Mucosa of rectum (tissue), 2 donors: Measurements from ENCODE around the gene PLAAT4.

Experiments used
- H3K27ac ChIP-seq, 2 donors: one replicate each; pipeline ENCODE4 v1.7.0; 2013; ENCODE audit warnings: inconsistent platforms in 2 of 2, low read depth in 2 of 2, low read length in 2 of 2
- H3K27me3 ChIP-seq, 2 donors: one replicate each; pipeline ENCODE4 v1.7.0; 2013; ENCODE audit warnings: low read length in 2 of 2; ENCODE audit not compliant: control insufficient read depth in 2 of 2, insufficient read depth in 2 of 2
- H3K36me3 ChIP-seq, 2 donors: one replicate each; pipeline ENCODE4 v1.7.0; 2013; ENCODE audit warnings: low read length in 2 of 2; ENCODE audit not compliant: control insufficient read depth in 2 of 2, insufficient read depth in 2 of 2
- H3K4me1 ChIP-seq, 2 donors: one replicate each; pipeline ENCODE4 v1.7.0; 2013; ENCODE audit warnings: low read length in 2 of 2, mild to moderate bottlenecking in 1 of 2; ENCODE audit not compliant: control insufficient read depth in 2 of 2, insufficient read depth in 2 of 2
- H3K4me3 ChIP-seq, 2 donors: one replicate each; pipeline ENCODE4 v1.7.0; 2013; ENCODE audit warnings: low read length in 2 of 2
- H3K9ac ChIP-seq, 2 donors: one replicate each; pipeline ENCODE4 v1.7.0; 2013; ENCODE audit warnings: low read length in 2 of 2, low read depth in 1 of 2, mild to moderate bottlenecking in 1 of 2
- H3K9me3 ChIP-seq, 2 donors: one replicate each; pipeline ENCODE4 v1.7.0; 2013; ENCODE audit warnings: low read length in 2 of 2; ENCODE audit not compliant: control insufficient read depth in 2 of 2
- donor health status: healthy.
- donor health status: Normal muscosa, but diverticular disease.

Gene PLAAT4, protein sequence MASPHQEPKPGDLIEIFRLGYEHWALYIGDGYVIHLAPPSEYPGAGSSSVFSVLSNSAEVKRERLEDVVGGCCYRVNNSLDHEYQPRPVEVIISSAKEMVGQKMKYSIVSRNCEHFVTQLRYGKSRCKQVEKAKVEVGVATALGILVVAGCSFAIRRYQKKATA

GRCh38 chr11:63536669-63537292 is at the start of gene PLAAT4:
TSS of gene PLAAT4 (plus strand) at chr11:63536808. CDS start at chr11:63536869, 61 bp downstream.
- peak within 1 kb of the TSS; percentile 75 to 85 for H3K27ac ChIP-seq
- H3K36me3 ChIP-seq, result no peaks in the 10 kb centered on the region
- peak within 1 kb of the TSS; percentile 69 to 79 for H3K9ac ChIP-seq
- H3K4me1 ChIP-seq, result peaks cover 13 to 33% of the 10 kb centered on the region in 2 donors
- H3K9me3 ChIP-seq, result no peaks in the 10 kb centered on the region
- H3K27me3 ChIP-seq, result no peaks in the 10 kb centered on the region
- H3K4me3 ChIP-seq, result peak within 1 kb of the TSS; percentile 81 to 85

GRCh38 chr11:63488789-63489188 is 47.8 kb upstream of the PLAAT4 start:
- Histone ChIP-seq H3K27me3 (peaks cover 4 to 5% of the 10 kb centered on the region in 2 donors), H3K4me1 (peaks cover 0 to 6% of the 10 kb centered on the region in 2 donors), H3K4me3 (no peak overlapping the region), H3K27ac (no peak overlapping the region), H3K36me3 (no peaks in the 10 kb centered on the region), H3K9me3 (no peaks in the 10 kb centered on the region), H3K9ac (no peak overlapping the region)

- Histone ChIP-seq H3K36me3 (no peaks in the 10 kb centered on the region), H3K27ac (no peak overlapping the region), H3K9me3 (no peaks in the 10 kb centered on the region), H3K27me3 (peaks cover 4 to 5% of the 10 kb centered on the region in 2 donors), H3K9ac (no peak overlapping the region), H3K4me3 (no peak overlapping the region), H3K4me1 (peaks cover 0 to 6% of the 10 kb centered on the region in 2 donors)
Measured at GRCh38 chr11:63489879-63490278, 46.7 kb upstream of the PLAAT4 start.

- H3K4me1 ChIP-seq, result peaks cover 0 to 6% of the 10 kb centered on the region in 2 donors
- peak within 1 kb of the TSS in 1 of 2 donors; percentile 40 for H3K27ac ChIP-seq
- peaks cover 4 to 5% of the 10 kb centered on the region in 2 donors for H3K27me3 ChIP-seq
- no peaks in the 10 kb centered on the region for H3K9me3 ChIP-seq
- peak within 1 kb of the TSS; percentile 38 to 58 for H3K4me3 ChIP-seq
- no peaks in the 10 kb centered on the region for H3K36me3 ChIP-seq
- H3K9ac ChIP-seq, result peak within 1 kb of the TSS; percentile 7 to 61
Measured at GRCh38 chr11:63490551-63491239, 45.9 kb upstream of the PLAAT4 start, which contains the start of gene PLAAT5. TSS of gene PLAAT5 (minus strand) at chr11:63491167. CDS start at chr11:63491034, 133 bp downstream.

DNA sequence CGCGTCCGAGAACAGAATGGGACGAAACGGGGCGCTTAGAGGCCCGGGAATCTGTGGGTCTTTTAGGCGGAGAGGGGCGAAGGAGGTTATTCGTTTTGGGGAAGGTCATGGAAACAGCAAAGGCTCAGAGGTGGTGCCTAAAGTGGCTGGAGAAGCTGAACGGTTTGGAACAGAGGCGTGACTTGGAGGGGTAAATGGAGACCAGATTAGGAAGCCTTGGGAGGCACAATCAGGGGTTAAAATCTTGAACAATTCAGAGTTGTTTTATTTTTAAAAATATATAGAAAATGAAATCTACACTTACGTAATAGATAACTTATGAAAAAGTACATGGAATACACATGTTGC is 45.4 kb upstream of the PLAAT4 start:
- Histone ChIP-seq H3K9me3 (no peaks in the 10 kb centered on the region), H3K9ac (peak overlapping the region in 1 of 2 donors; percentile 61), H3K4me3 (peak overlapping the region; percentile 38 to 58), H3K27ac (peak overlapping the region in 1 of 2 donors; percentile 40), H3K27me3 (peaks cover 4 to 5% of the 10 kb centered on the region in 2 donors), H3K36me3 (no peaks in the 10 kb centered on the region), H3K4me1 (peaks cover 0 to 6% of the 10 kb centered on the region in 2 donors)

DNA sequence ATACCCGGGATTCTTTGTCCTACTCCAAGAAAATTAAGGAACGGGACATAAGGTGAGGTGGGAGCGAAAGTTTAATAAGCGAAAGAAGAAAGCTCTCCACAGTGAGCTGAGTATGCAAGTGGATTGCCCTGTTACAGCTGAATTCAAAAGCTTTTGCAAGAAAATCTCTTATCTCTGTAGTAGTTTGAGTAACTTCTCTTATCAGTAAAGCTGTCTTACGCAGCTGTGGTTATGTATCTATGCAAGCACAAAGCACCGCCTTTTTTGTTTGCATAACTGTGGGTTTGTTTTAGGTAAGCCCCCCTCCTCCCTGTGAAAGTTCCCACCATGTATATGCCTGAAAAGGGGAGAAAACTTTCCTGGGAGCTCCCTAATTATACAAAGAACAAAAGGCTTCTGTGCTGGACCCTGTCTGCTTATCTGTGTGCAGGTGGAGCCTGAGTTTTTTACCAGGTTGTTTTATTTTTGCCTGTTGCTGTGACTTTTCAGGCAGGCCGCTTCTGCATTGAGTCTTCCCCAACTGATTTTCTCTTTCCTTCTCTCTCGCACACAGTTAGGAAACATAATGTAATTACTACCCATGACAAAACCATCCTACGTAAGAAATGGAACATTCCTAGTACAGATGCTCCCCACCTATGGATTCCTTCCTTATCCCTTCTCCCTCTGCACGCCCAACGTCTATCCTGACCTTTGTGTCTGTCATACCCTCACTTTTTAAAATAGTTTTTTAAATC is 44.8 kb upstream of the PLAAT4 start:
- peak overlapping the region in 1 of 2 donors; percentile 58 for H3K4me3 ChIP-seq
- H3K9ac ChIP-seq, result peak overlapping the region in 1 of 2 donors; percentile 61
- H3K27ac ChIP-seq, result no peak overlapping the region
- peaks cover 0 to 6% of the 10 kb centered on the region in 2 donors for H3K4me1 ChIP-seq
- no peaks in the 10 kb centered on the region for H3K9me3 ChIP-seq
- H3K27me3 ChIP-seq, result peaks cover 4 to 5% of the 10 kb centered on the region in 2 donors
- H3K36me3 ChIP-seq, result no peaks in the 10 kb centered on the region

GRCh38 chr11:63492441-63492840 is 44.2 kb upstream of the PLAAT4 start:
- Histone ChIP-seq H3K4me3 (no peak overlapping the region), H3K9ac (no peak overlapping the region), H3K27me3 (peaks cover 4 to 5% of the 10 kb centered on the region in 2 donors), H3K36me3 (no peaks in the 10 kb centered on the region), H3K4me1 (peaks cover 0 to 6% of the 10 kb centered on the region in 2 donors), H3K9me3 (no peaks in the 10 kb centered on the region), H3K27ac (no peak overlapping the region)

- Histone ChIP-seq H3K4me1 (peaks cover 0 to 6% of the 10 kb centered on the region in 2 donors), H3K9me3 (no peaks in the 10 kb centered on the region), H3K27ac (no peak overlapping the region), H3K36me3 (no peaks in the 10 kb centered on the region), H3K9ac (no peak overlapping the region), H3K27me3 (peaks cover 4 to 5% of the 10 kb centered on the region in 2 donors), H3K4me3 (no peak overlapping the region)
Measured at GRCh38 chr11:63493127-63493526, 43.5 kb upstream of the PLAAT4 start.

DNA sequence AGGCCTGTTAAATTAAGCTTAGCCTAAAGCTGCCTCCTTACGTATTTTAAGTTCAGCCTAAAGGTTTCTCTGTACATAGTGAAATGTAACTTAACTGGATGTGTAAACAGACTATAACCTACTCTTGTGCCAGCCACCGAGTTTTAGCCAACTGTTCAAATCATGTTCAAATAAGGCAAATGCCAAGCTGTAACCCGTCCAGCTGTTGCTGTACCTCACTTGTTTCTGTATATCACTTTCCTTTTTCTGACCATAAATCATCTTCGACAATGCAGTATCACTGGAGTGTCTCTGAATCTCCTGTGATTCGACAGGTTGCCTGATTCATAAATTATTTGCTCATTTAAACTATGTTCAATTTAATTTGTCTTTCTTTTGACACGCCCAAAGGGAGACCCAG is 41.6 kb upstream of the PLAAT4 start:
- Histone ChIP-seq H3K4me1 (peaks cover 0 to 6% of the 10 kb centered on the region in 2 donors), H3K36me3 (no peaks in the 10 kb centered on the region), H3K27ac (no peak overlapping the region), H3K9ac (no peak overlapping the region), H3K4me3 (no peak overlapping the region), H3K9me3 (peaks cover 2% of the 10 kb centered on the region in 2 donors), H3K27me3 (peaks cover 4% of the 10 kb centered on the region in 2 donors)
